ENCODE data around the gene GSPT1. TPM values are rescaled to one million over a fixed set of nuclear protein-coding genes. Genes with fewer than 3 reads are reported as not detected.
A peak's percentile ranks its signal among the peaks of the same experiment; 100 is the strongest.

Gene GSPT1
- polyA plus RNA-seq, 2 of the 4 experiments (the other 2 are of a cell fraction): 163 to 215 TPM

GRCh38 chr16:11909653-11910545 is 5.9 kb downstream of the GSPT1 start:
- DNase-seq (ENCODE audit: low read depth in 1 of 2, low spot score in 1 of 2): no peak
- no peaks in the 10 kb centered on the region for H3K9me3 ChIP-seq
- H3K4me3 ChIP-seq: no peak overlapping the region
- POLR2A ChIA-PET: interaction anchor here (0.7 kb wide), 1 partner anchor 67 kb away, joined by 3 read pairs; no protein-coding TSS in a partner anchor
- H3K4me2 ChIP-seq: peak overlapping the region; percentile 5; the same call in 1 of the 3 replicates
- no peak for FAIRE-seq
- CTCF ChIA-PET: interaction anchor here (1.4 kb wide), 1 partner anchor 158 kb away, joined by 3 read pairs; no protein-coding TSS in a partner anchor
- 84% methylated on average over 18 of the region's 18 CpGs for WGBS (ENCODE audit: missing lambda C conversion rate)
- no peak for ATAC-seq
- H3K4me1 ChIP-seq: peaks cover 32% of the 10 kb centered on the region
- TF ChIP-seq PHF8 (IDR thresholded peaks at IDR 0.05; ENCODE audit: borderline replicate concordance, low read depth) (no peak), REST (IDR thresholded peaks at IDR 0.05) (no peak), ZSCAN20 (CRISPR knock-in tag; IDR thresholded peaks at IDR 0.05) (no peak), EHMT2 (IDR thresholded peaks at IDR 0.05; ENCODE audit: low read depth) (no peak), FOXS1 (CRISPR knock-in tag; IDR thresholded peaks at IDR 0.05) (no peak), ZC3H11A (IDR thresholded peaks at IDR 0.05) (no peak), FOSL2 (IDR thresholded peaks at IDR 0.05) (no peak), FOSL2 (CRISPR knock-in tag; IDR thresholded peaks at IDR 0.05) (no peak), HOXB13 (CRISPR knock-in tag; IDR thresholded peaks at IDR 0.05; ENCODE audit: low read depth) (no peak), HEYL (CRISPR knock-in tag; IDR thresholded peaks at IDR 0.05) (no peak)
- no peak overlapping the region for H3K27ac ChIP-seq

GRCh38 chr16:11907160-11907970 is 8.4 kb downstream of the GSPT1 start:
- Histone ChIP-seq H3K4me3 (no peak overlapping the region), H3K4me2 (no peak overlapping the region), H3K4me1 (peaks cover 13% of the 10 kb centered on the region; the same call in 2 of the 3 replicates), H3K9me3 (no peaks in the 10 kb centered on the region), H3K27ac (no peak overlapping the region)
- no peak for FAIRE-seq
- ChIA-PET POLR2A (interaction anchor here (1.4 kb wide), 1 partner anchor 8 kb away, joined by 3 read pairs; the partner anchor contains the start of gene GSPT1), CTCF (interaction anchor here (0.6 to 1.6 kb wide), 2 partner anchors 18 to 161 kb away, joined by 3 to 4 read pairs; no protein-coding TSS in a partner anchor)
- DNase-seq (ENCODE audit: low read depth in 1 of 2, low spot score in 1 of 2): no peak
- 93% methylated on average over 8 of the region's 8 CpGs for WGBS (ENCODE audit: missing lambda C conversion rate)
- TF ChIP-seq CEBPB (IDR thresholded peaks at IDR 0.05) (no peak), RNF2 (IDR thresholded peaks at IDR 0.05; ENCODE audit: borderline replicate concordance, low read depth) (no peak), KDM1A (IDR thresholded peaks at IDR 0.05; ENCODE audit: low read depth) (0 out of 2 replicates have a peak, but pooled peaks have one; percentile 39), HDAC2 (IDR thresholded peaks at IDR 0.05) (no peak)
- no peak for ATAC-seq

DNA sequence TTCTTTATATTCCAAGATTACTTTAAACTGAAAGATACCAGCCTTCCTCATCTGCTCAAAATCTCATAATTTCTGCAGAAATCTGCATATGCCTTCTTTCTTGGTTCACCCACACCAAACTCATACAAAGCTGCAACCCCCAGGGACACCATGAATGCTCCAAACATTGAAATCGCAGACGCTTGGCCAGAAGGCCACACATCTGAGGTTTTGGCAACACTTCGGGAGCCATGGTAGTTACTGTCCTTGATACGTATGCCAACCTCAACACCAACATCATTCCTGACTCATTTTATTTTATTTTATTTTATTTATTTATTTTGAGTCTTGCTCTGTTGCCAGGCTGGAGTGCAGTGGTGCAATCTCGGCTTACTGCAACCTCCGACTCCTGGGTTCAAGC is 11.8 kb downstream of the GSPT1 start:
- ATAC-seq (no peak), FAIRE-seq (no peak), DNase-seq (ENCODE audit: low read depth in 1 of 2, low spot score in 1 of 2) (no peak)
- Histone ChIP-seq H3K4me1 (no peaks in the 10 kb centered on the region), H3K9me3 (no peaks in the 10 kb centered on the region), H3K4me2 (no peak overlapping the region), H3K27ac (no peak overlapping the region), H3K4me3 (no peak overlapping the region)
- 91% methylated on average over 6 of the region's 6 CpGs for WGBS (ENCODE audit: missing lambda C conversion rate)
- POLR2A ChIA-PET: no interaction called here
- CTCF ChIA-PET: no interaction called here
- no peak for TF ChIP-seq HEYL (CRISPR knock-in tag; IDR thresholded peaks at IDR 0.05)
- no peak for TF ChIP-seq MAZ (IDR thresholded peaks at IDR 0.05; ENCODE audit: borderline replicate concordance, low read depth, low read length)
- TF ChIP-seq MYC (IDR thresholded peaks at IDR 0.05; ENCODE audit: borderline replicate concordance, low read length): no peak
- TF ChIP-seq, protein P1, sequence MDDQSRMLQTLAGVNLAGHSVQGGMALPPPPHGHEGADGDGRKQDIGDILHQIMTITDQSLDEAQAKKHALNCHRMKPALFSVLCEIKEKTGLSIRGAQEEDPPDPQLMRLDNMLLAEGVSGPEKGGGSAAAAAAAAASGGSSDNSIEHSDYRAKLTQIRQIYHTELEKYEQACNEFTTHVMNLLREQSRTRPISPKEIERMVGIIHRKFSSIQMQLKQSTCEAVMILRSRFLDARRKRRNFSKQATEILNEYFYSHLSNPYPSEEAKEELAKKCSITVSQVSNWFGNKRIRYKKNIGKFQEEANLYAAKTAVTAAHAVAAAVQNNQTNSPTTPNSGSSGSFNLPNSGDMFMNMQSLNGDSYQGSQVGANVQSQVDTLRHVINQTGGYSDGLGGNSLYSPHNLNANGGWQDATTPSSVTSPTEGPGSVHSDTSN (IDR thresholded peaks at IDR 0.05): no peak
- no peak for TF ChIP-seq CHD4 (IDR thresholded peaks at IDR 0.05; ENCODE audit: borderline replicate concordance)
- TF ChIP-seq EHMT2 (IDR thresholded peaks at IDR 0.05; ENCODE audit: low read depth): no peak
- TF ChIP-seq FOXS1 (CRISPR knock-in tag; IDR thresholded peaks at IDR 0.05): no peak
- TF ChIP-seq, protein P2, sequence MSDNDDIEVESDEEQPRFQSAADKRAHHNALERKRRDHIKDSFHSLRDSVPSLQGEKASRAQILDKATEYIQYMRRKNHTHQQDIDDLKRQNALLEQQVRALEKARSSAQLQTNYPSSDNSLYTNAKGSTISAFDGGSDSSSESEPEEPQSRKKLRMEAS (IDR thresholded peaks at IDR 0.05): no peak
- no peak for TF ChIP-seq RAD21 (conservative IDR thresholded peaks at IDR 0.05 in 1 of 2, IDR thresholded peaks at IDR 0.05 in 1 of 2)
- TF ChIP-seq FOSB (CRISPR knock-in tag; IDR thresholded peaks at IDR 0.05): no peak
- TF ChIP-seq, protein P3, sequence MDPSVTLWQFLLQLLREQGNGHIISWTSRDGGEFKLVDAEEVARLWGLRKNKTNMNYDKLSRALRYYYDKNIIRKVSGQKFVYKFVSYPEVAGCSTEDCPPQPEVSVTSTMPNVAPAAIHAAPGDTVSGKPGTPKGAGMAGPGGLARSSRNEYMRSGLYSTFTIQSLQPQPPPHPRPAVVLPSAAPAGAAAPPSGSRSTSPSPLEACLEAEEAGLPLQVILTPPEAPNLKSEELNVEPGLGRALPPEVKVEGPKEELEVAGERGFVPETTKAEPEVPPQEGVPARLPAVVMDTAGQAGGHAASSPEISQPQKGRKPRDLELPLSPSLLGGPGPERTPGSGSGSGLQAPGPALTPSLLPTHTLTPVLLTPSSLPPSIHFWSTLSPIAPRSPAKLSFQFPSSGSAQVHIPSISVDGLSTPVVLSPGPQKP (IDR thresholded peaks at IDR 0.05; ENCODE audit: low read depth, low read length): no peak
- no peak for TF ChIP-seq CHD2 (IDR thresholded peaks at IDR 0.05; ENCODE audit: low read length, partially characterized antibody)
- TF ChIP-seq RFX5 (IDR thresholded peaks at IDR 0.05): no peak
- TF ChIP-seq JUN (IDR thresholded peaks at IDR 0.05): no peak
- TF ChIP-seq HOXB13 (CRISPR knock-in tag; IDR thresholded peaks at IDR 0.05; ENCODE audit: low read depth): no peak
